Lower leg skin (tissue), 4 donors: ENCODE data around the gene TESMIN. TPM values are rescaled to one million over a fixed set of nuclear protein-coding genes. Genes with fewer than 3 reads are reported as not detected.
A peak's percentile ranks its signal among the peaks of the same experiment; 100 is the strongest.

Experiments used
- DNase-seq, 2 donors: peaks; one replicate each; pipeline ENCODE4 v3.0.0-alpha.2; 2019; ENCODE audit warnings: low spot score in 2 of 2
- H3K4me3 ChIP-seq: fragments of 200-600 bp; sonication (generic); 2 replicates; pipeline ENCODE4 v1.5.1; 2017; ENCODE audit warnings: mild to moderate bottlenecking, low read depth; ENCODE audit not compliant: poor library complexity, severe bottlenecking
- POLR2A ChIP-seq, 2 donors: fragments of 450-650 bp; IDR thresholded peaks; one replicate each; pipeline ENCODE4 v1.6.1; 2016 to 2017; ENCODE audit warnings: antibody characterized with exemption in 2 of 2, mild to moderate bottlenecking in 1 of 2, moderate library complexity in 1 of 2
- WGBS, 2 donors: methylation state at CpG; one replicate each; pipeline ENCODE4 v1.1.5; 2018; 5-methylcytosine and 5-hydroxymethylcytosine counted together
- intact Hi-C: fragments of 100-400 bp; cut with DNase I; formaldehyde crosslinking; loops from one replicate; pipeline ENCODE4 v1.15.0; 2023; ENCODE audit warnings: low total_unique reads
- total RNA-seq, 4 donors: library from RNA; depleted of rRNA; stranded (reverse); fragments of >200 nt; gene quantifications; one replicate each; pipeline ENCODE4 v1.1.0, GENCODE V29; 2016
- TF ChIP-seq, protein P1 (sequence below), 3 donors: fragments of 450-650 bp; IDR thresholded peaks; one replicate each; pipeline ENCODE4 v1.5.1; 2016; ENCODE audit warnings: antibody characterized with exemption in 3 of 3, mild to moderate bottlenecking in 3 of 3, moderate library complexity in 2 of 3

The TESMIN gene
- total RNA-seq, 4 donors from 2014 or later: 1.3 to 3.9 (median 2.0) TPM

DNA sequence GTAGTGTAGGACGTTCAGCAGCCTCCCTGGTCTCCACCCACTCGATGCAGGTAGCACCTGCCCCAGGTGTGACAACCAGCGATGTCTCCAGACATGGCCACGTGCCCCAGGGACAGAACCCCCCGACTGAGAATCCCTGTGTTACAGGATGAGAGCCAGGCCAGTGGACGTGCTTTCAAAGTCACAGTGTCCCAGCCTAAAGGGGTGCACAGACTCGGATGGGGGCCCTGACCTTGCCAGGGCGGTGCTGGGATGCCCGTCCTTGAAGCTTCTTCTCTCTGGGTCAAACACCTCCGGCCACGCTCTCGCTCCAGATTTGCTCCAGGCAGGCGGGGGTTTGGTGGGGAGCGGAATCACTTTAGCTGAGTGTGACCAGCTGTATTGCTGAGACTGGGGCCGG, 90.3 kb downstream of the TESMIN start:
- no peak for DNase-seq
- no peak overlapping the region for H3K4me3 ChIP-seq
- intact Hi-C loops: no loop called here
- TF ChIP-seq, protein P1, sequence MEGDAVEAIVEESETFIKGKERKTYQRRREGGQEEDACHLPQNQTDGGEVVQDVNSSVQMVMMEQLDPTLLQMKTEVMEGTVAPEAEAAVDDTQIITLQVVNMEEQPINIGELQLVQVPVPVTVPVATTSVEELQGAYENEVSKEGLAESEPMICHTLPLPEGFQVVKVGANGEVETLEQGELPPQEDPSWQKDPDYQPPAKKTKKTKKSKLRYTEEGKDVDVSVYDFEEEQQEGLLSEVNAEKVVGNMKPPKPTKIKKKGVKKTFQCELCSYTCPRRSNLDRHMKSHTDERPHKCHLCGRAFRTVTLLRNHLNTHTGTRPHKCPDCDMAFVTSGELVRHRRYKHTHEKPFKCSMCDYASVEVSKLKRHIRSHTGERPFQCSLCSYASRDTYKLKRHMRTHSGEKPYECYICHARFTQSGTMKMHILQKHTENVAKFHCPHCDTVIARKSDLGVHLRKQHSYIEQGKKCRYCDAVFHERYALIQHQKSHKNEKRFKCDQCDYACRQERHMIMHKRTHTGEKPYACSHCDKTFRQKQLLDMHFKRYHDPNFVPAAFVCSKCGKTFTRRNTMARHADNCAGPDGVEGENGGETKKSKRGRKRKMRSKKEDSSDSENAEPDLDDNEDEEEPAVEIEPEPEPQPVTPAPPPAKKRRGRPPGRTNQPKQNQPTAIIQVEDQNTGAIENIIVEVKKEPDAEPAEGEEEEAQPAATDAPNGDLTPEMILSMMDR (IDR thresholded peaks at IDR 0.05): no peak
- TF ChIP-seq POLR2A (IDR thresholded peaks at IDR 0.05): no peak
- WGBS, 2 donors: 84 to 88% methylated on average over 15 of the region's 15 CpGs

DNA sequence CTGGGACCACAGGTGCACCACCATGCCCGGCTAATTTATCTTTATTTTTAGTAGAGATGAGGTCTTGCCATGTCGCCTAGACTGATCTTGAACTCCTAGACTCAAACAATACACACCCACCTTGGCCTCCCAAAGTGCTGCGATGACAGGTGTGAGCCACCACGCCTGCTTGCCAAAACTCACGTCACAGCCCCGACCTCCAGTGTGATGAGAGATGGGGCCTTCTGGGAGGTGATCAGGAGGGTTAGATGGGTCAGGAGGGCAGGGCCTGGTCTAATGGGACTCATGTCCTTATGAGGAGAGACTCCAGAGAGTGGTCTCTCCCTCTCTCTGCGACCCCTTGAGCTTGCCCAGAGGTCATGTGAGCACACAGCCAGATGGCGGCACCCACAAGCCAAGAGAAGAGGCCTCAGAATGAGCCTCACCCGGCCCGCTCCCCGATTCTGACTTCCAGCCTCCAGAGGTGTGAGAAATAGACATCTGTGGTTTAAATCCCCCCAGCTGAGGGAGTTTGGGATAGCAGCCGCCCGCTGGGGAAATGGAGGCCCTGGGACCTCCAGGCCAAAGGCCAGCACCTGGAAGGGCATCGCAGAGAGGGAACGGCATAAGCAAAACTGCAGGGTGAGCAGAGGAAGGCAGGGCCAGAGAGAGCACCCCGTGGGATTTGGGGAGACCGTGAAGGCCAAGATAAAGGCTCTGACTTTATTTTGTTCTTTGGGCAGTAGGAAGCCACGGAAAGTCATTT, 91.1 kb downstream of the TESMIN start:
- TF ChIP-seq, protein P1 (IDR thresholded peaks at IDR 0.05): no peak
- TF ChIP-seq POLR2A (IDR thresholded peaks at IDR 0.05): no peak
- no peak overlapping the region for H3K4me3 ChIP-seq
- 88 to 93% methylated on average over 16 to 18 of the region's 18 CpGs for WGBS, 2 donors
- DNase-seq: no peak
- intact Hi-C loops: no loop called here

DNA sequence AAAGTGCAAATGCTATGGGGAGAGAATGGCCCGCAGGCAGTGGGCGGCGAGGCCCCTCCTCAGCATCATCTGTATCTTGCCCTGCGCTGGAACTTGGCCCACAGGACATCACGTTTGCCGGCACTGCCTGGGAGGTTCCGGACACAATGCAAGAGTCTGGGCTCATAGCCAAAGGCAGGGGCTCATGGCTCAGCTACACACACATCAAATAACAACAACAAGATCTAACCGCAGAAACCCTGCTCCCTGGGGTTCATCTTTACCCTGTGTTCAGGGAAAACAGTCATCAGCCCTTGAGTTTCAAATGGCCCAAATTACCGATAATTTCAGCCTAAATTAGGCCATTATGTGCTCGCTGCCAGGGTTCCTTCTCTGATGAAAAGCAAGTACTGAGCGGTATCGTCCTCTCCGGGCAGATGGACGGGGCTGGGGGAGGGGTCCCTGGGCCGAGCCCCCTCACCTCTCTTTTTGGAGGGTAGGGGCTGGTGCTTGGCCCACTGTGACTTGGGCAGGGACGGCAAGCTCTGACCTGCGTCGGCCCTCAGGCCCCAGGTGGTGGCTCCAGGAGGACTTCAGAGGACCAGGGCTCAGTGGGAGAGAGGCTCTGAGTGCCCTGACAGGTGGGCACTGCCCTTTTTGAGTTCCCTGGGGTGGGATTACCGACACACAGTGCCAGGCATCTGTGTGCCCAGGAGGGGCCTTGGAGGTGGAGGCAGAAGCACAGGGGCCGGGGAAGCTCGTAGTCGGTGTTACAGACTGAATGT, 92.0 kb downstream of the TESMIN start:
- H3K4me3 ChIP-seq: no peak overlapping the region
- intact Hi-C loops: no loop called here
- no peak for TF ChIP-seq POLR2A (IDR thresholded peaks at IDR 0.05)
- TF ChIP-seq, protein P1 (IDR thresholded peaks at IDR 0.05): no peak
- 43 to 48% methylated on average over 19 of the region's 22 CpGs for WGBS, 2 donors
- peak; percentile 53 to 90 for DNase-seq

DNA sequence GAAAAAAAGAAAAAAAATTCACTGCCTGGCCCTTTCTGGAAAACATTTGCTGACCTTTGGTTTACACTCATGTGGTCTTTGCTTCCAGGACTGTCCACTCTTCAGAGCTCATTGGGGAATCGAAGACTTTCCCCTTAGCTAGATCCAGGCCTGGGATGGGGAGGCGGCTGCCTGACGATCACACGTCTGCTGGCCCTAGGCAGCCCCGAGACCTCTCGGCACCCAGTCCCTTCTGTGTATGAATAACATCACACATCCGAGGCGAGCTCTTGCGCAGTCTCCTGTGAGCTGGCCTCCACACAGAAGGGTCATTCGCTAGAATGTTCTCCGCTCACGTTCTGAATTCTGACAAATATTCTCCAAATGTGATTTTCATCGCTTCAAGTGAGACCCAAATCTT, 92.7 kb downstream of the TESMIN start:
- H3K4me3 ChIP-seq: no peak overlapping the region
- WGBS, 2 donors: 78 to 82% methylated on average over 13 of the region's 13 CpGs
- TF ChIP-seq, protein P1 (IDR thresholded peaks at IDR 0.05): no peak
- no peak for TF ChIP-seq POLR2A (IDR thresholded peaks at IDR 0.05)
- intact Hi-C loops: no loop called here
- no peak for DNase-seq

DNA sequence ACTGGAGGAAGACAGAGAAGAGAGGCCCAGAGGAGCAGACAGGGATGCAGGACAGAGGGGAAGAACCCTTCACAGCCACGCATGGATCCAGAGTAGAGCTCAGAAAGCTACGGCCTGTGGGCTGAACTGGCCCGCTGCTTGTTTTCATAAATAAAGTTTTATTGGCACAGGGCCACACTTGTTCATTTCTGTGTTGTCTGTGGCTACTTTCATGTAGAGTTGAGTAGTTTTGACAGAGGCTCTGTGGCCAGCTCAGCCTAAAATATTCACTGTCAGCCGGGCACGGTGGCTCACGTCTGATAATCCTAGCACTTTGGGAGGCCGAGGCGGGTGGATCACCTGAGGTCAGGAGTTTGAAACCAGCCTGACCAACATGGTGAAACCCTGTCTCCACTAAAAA, 93.2 kb downstream of the TESMIN start:
- TF ChIP-seq POLR2A (IDR thresholded peaks at IDR 0.05): no peak
- TF ChIP-seq, protein P1 (IDR thresholded peaks at IDR 0.05): no peak
- WGBS, 2 donors: 93% methylated on average over 8 of the region's 8 CpGs
- no peak overlapping the region for H3K4me3 ChIP-seq
- intact Hi-C loops: no loop called here
- DNase-seq: no peak

Other genes starting within 250 kb of the TESMIN start
- gene GAL, start 67.0 kb downstream of the TESMIN start, total RNA-seq: 10 to 100 TPM in 2 of 4 donors, 1 to 10 TPM in 2; 4.7 to 59.1 (median 20.9) TPM
- 10 to 100 TPM; 23.4 to 95.8 (median 46.0) TPM for gene CPT1A, start 90.4 kb upstream of the TESMIN start, total RNA-seq
- gene MRPL21, start 152.3 kb upstream of the TESMIN start, total RNA-seq: 10 to 100 TPM; 34.0 to 54.5 (median 41.8) TPM
- gene IGHMBP2, start 152.4 kb upstream of the TESMIN start, total RNA-seq: 10 to 100 TPM; 18.6 to 33.3 (median 30.5) TPM
- not detected for gene MRGPRD, start 229.5 kb upstream of the TESMIN start, total RNA-seq